Left lung (tissue), 10 donors: ENCODE measurements around the gene MED29. TPM values are rescaled to one million over a fixed set of nuclear protein-coding genes. Genes with fewer than 3 reads are reported as not detected.

ENCODE experiments used
- ATAC-seq: fragments of 200-7000 bp; cut with Tn5 transposase; one replicate; pipeline ENCODE4 v1.9.1; 2020; ENCODE audit warnings: moderate library complexity
- DNase-seq, 4 donors: peaks; one replicate each; pipeline ENCODE4 v3.0.0-alpha.2; 2013 to 2020
- H3K27ac ChIP-seq, 2 donors: fragments of 200-600 bp; sonication (generic) in 1 of 2; one replicate each; pipeline versions ENCODE4 v1.5.0 to v1.8.0; 2020 to 2021
- H3K27me3 ChIP-seq, 2 donors: fragments of 200-600 bp; sonication (generic) in 1 of 2; one replicate each; pipeline versions ENCODE4 v1.5.0 to v1.8.0; 2020 to 2021
- H3K36me3 ChIP-seq, 2 donors: fragments of 200-600 bp; sonication (generic) in 1 of 2; one replicate each; pipeline versions ENCODE4 v1.5.0 to v1.8.0; 2020 to 2021
- H3K4me1 ChIP-seq, 2 donors: fragments of 200-600 bp; one replicate each; pipeline ENCODE4 v1.8.0; 2021
- H3K4me3 ChIP-seq, 2 donors: fragments of 200-600 bp; sonication (generic) in 1 of 2; one replicate each; pipeline versions ENCODE4 v1.5.0 to v1.8.0; 2020 to 2021; ENCODE audit warnings: mild to moderate bottlenecking in 1 of 2
- H3K9me3 ChIP-seq, 2 donors: fragments of 200-600 bp; sonication (generic) in 1 of 2; one replicate each; pipeline versions ENCODE4 v1.5.0 to v1.8.0; 2020 to 2021
- CTCF ChIP-seq, 2 donors: fragments of 200-600 bp; sonication (generic) in 1 of 2; IDR thresholded peaks; one replicate each; pipeline versions ENCODE4 v1.5.0 to v1.8.0; 2021; ENCODE audit warnings: antibody characterized with exemption in 2 of 2
- intact Hi-C, 2 donors: fragments of 100-400 bp; cut with DNase I; formaldehyde crosslinking; loops; one replicate each; pipeline versions ENCODE4 v1.11.2 to v1.14.2; 2022
- polyA plus RNA-seq, 6 donors: library from polyadenylated mRNA; unstranded; fragments of 120-200 nt; gene quantifications; one replicate each; pipeline ENCODE4 v1.2.1, GENCODE V29; 2013; ENCODE audit not compliant: insufficient read length in 6 of 6
- total RNA-seq, 2 donors: library from RNA; stranded (reverse); fragmentation: NEBNext Ultra II Directional; extraction: Animal tissue kit (Norgen Biotek cat#: 25700); gene quantifications; one replicate each; pipeline ENCODE4 v1.2.1, GENCODE V29; 2021
- donor health status: DM: no; HTN: yes; CAD: no.
- donor health status: DM: no; HTN: no; CAD: no.

The MED29 gene
- total and polyA plus RNA-seq, 8 donors, result 28.7 to 43.4 (median 33.5) TPM

- Histone ChIP-seq H3K4me3 (no peak overlapping the region), H3K9me3 (no peaks in the 10 kb centered on the region), H3K27me3 (no peaks in the 10 kb centered on the region), H3K27ac (no peak overlapping the region), H3K36me3 (peaks cover 0 to 94% of the 10 kb centered on the region in 2 donors), H3K4me1 (peaks cover 0 to 7% of the 10 kb centered on the region in 2 donors)
- DNase-seq (no peak), ATAC-seq (no peak)
- no peak for TF ChIP-seq CTCF (IDR thresholded peaks at IDR 0.05)
- intact Hi-C loops, result no loop called here
These were observed 38.6 kb upstream of the MED29 start for GRCh38 chr19:39352381-39353255.

DNA sequence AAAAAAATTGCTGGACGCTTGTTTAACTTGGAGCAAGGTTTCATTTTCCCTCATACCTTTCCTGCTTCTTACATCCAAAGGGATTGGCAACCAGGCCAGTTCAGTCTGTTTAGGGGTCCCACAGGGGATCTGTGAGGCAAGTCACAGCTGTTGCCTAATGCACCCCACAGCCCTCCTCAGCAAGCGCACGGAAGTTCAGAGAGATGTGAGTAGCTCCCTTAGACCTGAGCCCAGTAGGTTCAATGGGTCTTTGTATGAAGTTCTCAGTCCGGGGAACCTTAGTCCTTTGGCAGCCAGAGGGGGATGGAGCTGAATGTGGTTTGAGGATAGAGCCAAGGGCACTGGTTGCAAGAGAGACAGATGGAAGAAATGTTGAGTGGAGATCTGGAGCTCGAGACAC, 35.9 kb upstream of the MED29 start:
- no peaks in the 10 kb centered on the region for H3K27me3 ChIP-seq
- no peaks in the 10 kb centered on the region for H3K9me3 ChIP-seq
- peaks cover 0 to 100% of the 10 kb centered on the region in 2 donors for H3K36me3 ChIP-seq
- ATAC-seq, result no peak
- no peak for TF ChIP-seq CTCF (IDR thresholded peaks at IDR 0.05)
- DNase-seq, result no peak
- intact Hi-C loops, result no loop called here
- no peak overlapping the region for H3K27ac ChIP-seq
- H3K4me1 ChIP-seq, result peaks cover 0 to 7% of the 10 kb centered on the region in 2 donors
- no peak overlapping the region for H3K4me3 ChIP-seq

GRCh38 chr19:39356073-39356472, 35.1 kb upstream of the MED29 start:
- intact Hi-C loops, result no loop called here
- Histone ChIP-seq H3K27ac (no peak overlapping the region), H3K27me3 (no peaks in the 10 kb centered on the region), H3K4me3 (no peak overlapping the region), H3K4me1 (peaks cover 0 to 7% of the 10 kb centered on the region in 2 donors), H3K9me3 (no peaks in the 10 kb centered on the region), H3K36me3 (peaks cover 0 to 100% of the 10 kb centered on the region in 2 donors)
- DNase-seq, result no peak
- TF ChIP-seq CTCF (IDR thresholded peaks at IDR 0.05), result no peak
- no peak for ATAC-seq

DNA sequence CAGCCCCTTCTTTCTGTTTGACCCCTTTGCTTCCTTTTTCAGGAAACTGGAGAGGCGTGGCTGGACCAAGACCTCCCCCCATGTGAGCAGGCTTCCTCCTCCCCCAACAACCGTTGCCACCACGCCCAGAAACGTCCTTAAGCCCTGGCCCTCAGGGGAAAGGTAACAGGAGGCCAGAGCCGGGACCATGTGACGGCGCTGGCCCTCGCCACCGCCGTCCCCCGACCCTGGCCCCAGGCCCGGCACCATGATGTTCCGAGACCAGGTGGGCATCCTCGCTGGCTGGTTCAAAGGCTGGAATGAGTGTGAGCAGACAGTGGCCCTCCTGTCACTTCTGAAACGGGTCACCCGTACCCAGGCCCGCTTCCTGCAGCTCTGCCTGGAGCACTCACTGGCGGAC, 34.5 kb upstream of the MED29 start:
- ATAC-seq (no peak), DNase-seq (no peak)
- Histone ChIP-seq H3K4me1 (peaks cover 0 to 3% of the 10 kb centered on the region in 2 donors), H3K4me3 (no peak overlapping the region), H3K36me3 (peaks cover 0 to 100% of the 10 kb centered on the region in 2 donors), H3K27ac (no peak overlapping the region), H3K9me3 (no peaks in the 10 kb centered on the region), H3K27me3 (no peaks in the 10 kb centered on the region)
- TF ChIP-seq CTCF (IDR thresholded peaks at IDR 0.05), result no peak
- intact Hi-C loops, result no loop called here

GRCh38 chr19:39359026-39359425, 32.2 kb upstream of the MED29 start:
- no peaks in the 10 kb centered on the region for H3K9me3 ChIP-seq
- ATAC-seq (no peak), DNase-seq (no peak)
- no peak for TF ChIP-seq CTCF (IDR thresholded peaks at IDR 0.05)
- H3K4me3 ChIP-seq, result no peak overlapping the region
- H3K27ac ChIP-seq, result no peak overlapping the region
- H3K4me1 ChIP-seq, result peaks cover 8 to 9% of the 10 kb centered on the region in 2 donors
- no peaks in the 10 kb centered on the region for H3K27me3 ChIP-seq
- intact Hi-C loops, result no loop called here
- H3K36me3 ChIP-seq, result peaks cover 0 to 100% of the 10 kb centered on the region in 2 donors
